ENCODE data around the gene FFAR2.
"Not testable (repeated sequence)": the region's sequence is repeated elsewhere in the genome, so short reads cannot be mapped to it uniquely, and the experiment has no call there.

FFAR2 gene

DNA sequence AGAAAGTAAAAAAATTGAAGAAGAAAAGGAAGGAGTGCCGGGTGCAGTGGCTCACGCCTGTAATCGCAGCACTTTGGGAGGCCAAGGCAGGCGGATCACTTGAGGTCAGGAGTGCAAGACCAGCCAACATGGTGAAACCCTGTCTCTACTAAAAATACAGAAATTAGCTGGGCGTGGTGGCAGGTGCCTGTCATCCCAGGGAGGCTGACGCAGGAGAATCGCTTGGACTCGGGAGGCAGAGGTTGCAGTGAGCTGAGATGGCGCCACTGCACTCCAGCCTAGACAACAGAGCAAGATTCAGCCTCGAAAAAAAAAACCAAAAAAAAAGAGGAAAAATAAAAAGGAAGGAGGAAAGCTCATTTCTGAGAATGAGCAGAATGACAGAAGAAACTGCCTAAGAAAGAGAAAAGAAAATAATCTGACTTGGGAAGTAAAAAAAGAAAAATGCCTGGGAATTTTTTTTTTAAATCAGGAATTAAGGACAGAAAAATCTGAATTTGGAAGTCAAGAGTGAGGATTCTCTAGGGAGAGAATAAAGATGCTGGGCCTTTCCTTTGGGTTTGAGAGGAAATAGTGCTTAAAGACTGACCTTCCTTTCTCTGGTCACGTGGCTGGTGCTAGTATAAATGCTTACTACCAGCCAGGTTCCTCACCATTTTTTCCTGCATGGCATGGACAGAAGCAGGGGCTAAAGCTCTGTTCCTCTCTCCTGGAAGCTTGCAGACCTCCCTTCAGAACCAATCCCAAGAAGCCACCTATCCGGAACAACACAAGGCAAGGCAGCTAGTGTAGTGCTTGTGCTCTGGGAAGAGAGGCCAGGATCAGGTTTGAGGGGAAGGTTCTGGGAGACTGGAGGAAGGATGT lies at the start of gene FFAR2:
TSS of gene FFAR2 (plus strand) at position 652 of the 864 bp plus-strand sequence. CDS start 1,458 bp downstream, outside the sequence.
- H3K36me3 ChIP-seq (ENCODE audit: insufficient read depth, low read length) = no peaks in the 10 kb centered on the region
- no peak within 1 kb of the TSS for H3K9ac ChIP-seq (ENCODE audit: low read depth, low read length)
- no peaks in the 10 kb centered on the region; the same call in 1 of the 2 replicates for H3K4me1 ChIP-seq (ENCODE audit: insufficient read depth, low read length)
- H3K9me3 ChIP-seq (ENCODE audit: control insufficient read depth, insufficient read depth, low read length) = no peaks in the 10 kb centered on the region

DNA sequence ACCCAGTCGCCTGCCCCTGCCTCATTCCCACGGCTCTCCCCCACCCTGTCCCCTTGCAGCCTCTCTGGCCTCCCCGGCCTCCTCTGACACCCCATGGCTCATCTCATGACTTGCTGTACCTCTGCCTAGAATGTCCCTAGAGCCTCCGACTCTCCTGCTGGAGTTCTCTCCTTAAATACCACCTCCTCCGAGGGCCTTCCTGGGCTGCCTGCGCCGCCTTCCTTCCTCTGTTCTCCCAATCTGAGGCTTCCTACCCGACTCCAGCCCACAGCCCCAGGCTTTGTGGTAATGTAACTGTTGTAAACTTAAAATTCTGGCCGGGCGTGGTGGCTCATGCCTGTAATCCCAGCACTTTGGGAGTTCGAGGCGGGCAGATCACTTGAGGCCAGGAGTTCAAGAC lies 49.5 kb upstream of the FFAR2 start:
- Histone ChIP-seq H3K4me1 (ENCODE audit: insufficient read depth, low read length) (peaks cover 6% of the 10 kb centered on the region; the same call in 1 of the 2 replicates), H3K9me3 (ENCODE audit: control insufficient read depth, insufficient read depth, low read length) (no peaks in the 10 kb centered on the region), H3K9ac (ENCODE audit: low read depth, low read length) (no peak overlapping the region), H3K36me3 (ENCODE audit: insufficient read depth, low read length) (no peaks in the 10 kb centered on the region)

DNA sequence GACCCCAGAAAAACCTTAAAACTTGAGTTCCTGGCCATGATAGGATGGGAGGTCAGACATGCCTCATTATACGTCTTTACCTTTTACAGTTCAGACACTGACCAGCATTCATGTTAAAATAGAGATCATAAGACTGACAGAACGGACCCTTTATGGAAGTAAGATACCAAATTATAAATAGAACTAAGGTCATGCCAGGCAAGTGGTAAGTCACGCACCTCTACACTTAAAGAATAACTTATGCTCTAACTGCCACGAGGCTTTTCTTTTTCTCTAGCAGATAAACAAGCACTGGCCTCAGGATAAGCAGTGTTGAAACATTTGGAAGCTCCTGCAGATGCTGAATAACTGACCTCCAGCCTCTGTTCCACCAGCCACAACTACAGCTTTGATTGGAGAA lies 48.8 kb upstream of the FFAR2 start:
- Histone ChIP-seq H3K36me3 (ENCODE audit: insufficient read depth, low read length) (no peaks in the 10 kb centered on the region), H3K4me1 (ENCODE audit: insufficient read depth, low read length) (peaks cover 6% of the 10 kb centered on the region; the same call in 1 of the 2 replicates), H3K9me3 (ENCODE audit: control insufficient read depth, insufficient read depth, low read length) (no peaks in the 10 kb centered on the region), H3K9ac (ENCODE audit: low read depth, low read length) (no peak overlapping the region)

DNA sequence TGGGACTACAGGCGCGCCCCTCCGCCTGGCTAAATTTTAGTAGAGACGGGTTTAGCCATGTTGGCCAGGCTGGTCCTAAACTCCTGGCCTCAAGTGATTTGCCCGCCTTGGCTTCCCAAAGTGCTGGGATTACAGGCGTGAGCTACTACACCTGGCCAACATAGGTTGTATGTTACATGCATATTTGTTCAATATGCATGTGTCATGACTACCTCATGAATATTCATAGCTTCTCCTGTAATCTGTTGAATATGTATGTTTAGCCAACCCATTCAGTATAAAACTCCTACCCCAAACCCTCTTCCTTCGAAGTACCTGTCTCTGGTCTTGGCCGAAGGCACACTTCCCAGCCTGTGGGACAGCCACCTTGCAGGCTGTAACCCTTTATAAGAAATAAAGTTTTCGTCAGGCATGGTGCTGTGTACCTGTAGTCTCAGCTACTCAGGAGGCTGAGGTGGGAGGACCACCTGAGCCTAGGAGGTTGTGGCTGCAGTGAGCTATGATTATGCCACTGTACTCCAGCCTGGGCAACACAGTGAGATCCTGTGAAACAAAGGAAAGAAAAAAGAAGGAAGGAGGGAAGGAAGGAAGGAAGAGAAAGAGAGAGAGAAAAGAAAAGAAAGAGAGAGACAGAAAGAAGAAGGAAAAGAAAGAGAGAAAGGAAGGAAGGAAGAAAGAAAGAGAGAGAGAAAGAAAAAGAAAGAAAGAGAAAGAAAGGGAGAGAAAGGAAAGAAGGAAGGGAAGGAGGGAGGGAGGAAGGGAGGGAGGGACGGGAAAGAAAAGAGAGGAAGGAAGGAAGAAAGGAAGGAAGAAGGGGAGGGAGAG lies 47.9 kb upstream of the FFAR2 start:
- Histone ChIP-seq H3K9me3 (ENCODE audit: control insufficient read depth, insufficient read depth, low read length) (no peaks in the 10 kb centered on the region), H3K4me1 (ENCODE audit: insufficient read depth, low read length) (peaks cover 6% of the 10 kb centered on the region), H3K9ac (ENCODE audit: low read depth, low read length) (no peak overlapping the region), H3K36me3 (ENCODE audit: insufficient read depth, low read length) (no peaks in the 10 kb centered on the region)

DNA sequence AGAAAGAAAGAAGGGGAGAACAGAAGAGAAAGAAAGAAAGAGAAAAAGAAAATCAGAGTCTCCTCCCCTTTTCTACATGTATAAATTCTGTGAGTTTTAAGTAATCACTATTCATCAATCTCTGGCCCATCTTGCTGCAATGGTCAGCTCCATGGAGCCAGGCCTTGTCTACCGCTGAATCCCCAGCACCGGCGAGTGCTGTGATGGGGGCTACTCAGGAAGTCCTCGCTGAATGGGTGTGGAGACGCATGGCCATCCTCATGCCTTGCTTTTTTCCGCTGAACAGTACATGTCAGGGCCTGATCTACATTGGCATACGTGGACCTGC lies 47.3 kb upstream of the FFAR2 start:
- Histone ChIP-seq H3K36me3 (ENCODE audit: insufficient read depth, low read length) (no peaks in the 10 kb centered on the region), H3K9ac (ENCODE audit: low read depth, low read length) (no peak overlapping the region), H3K4me1 (ENCODE audit: insufficient read depth, low read length) (peaks cover 3% of the 10 kb centered on the region), H3K9me3 (ENCODE audit: control insufficient read depth, insufficient read depth, low read length) (no peaks in the 10 kb centered on the region)

DNA sequence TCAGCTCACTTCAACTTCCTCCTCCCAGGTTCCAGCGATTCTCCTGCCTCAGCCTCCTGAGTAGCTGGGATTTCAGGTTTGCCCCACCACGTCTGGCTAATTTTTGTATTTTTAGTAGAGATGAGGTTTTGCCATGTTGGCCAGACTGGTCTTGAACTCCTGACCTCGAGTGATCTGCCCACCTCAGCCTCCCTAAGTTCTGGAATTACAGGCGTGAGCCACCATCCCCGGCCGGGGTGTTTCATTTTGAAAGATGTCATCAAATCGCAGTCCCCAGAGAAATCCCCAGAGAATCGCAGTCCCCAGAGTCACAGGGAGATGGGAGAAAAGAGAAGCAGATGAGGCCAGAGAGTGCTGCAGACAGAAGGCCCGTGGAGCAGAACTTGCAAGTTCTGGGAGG lies 46.6 kb upstream of the FFAR2 start:
- not testable (repeated sequence) for H3K36me3 ChIP-seq (ENCODE audit: insufficient read depth, low read length); H3K9me3 ChIP-seq (ENCODE audit: control insufficient read depth, insufficient read depth, low read length); H3K4me1 ChIP-seq (ENCODE audit: insufficient read depth, low read length); H3K9ac ChIP-seq (ENCODE audit: low read depth, low read length)

DNA sequence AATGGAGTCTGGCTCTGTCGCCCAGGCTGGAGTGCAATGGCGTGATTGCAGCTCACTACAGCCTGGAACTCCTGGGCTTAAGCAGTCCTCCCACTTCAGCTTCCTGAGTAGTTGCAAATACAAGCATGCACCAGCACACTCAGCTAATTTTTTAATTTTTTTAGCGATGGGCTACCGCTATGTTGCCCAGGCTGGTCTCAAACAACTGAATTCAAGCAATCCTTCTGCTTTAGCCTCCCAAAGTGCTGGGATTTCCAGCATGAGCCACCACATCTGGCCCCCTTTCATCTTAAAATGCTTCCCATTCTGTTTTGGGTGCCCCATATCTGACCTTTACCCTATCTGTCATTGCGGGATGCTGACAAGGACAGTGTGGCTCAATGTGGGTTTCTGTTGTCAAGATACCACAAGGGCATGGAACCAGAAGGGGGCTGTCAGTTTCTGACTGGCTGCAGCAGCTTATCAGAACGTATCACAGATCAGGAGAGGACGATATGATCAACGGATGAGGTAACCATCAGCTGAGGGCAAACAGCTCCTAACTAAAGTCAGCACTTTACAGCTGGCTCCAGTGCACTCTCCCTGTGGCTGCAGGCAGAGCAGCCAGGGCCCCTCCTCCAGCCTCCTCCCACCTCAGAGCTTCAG lies 44.8 kb upstream of the FFAR2 start:
- H3K9ac ChIP-seq (ENCODE audit: low read depth, low read length) = no peak overlapping the region
- H3K4me1 ChIP-seq (ENCODE audit: insufficient read depth, low read length) = no peaks in the 10 kb centered on the region; the same call in 1 of the 2 replicates
- H3K9me3 ChIP-seq (ENCODE audit: control insufficient read depth, insufficient read depth, low read length) = no peaks in the 10 kb centered on the region
- no peaks in the 10 kb centered on the region for H3K36me3 ChIP-seq (ENCODE audit: insufficient read depth, low read length)

GRCh38 chr19:35404879-35405622 lies 43.0 kb upstream of the FFAR2 start:
- no peak overlapping the region for H3K9ac ChIP-seq (ENCODE audit: low read depth, low read length)
- no peaks in the 10 kb centered on the region; the same call in 1 of the 2 replicates for H3K4me1 ChIP-seq (ENCODE audit: insufficient read depth, low read length)
- H3K36me3 ChIP-seq (ENCODE audit: insufficient read depth, low read length) = no peaks in the 10 kb centered on the region
- H3K9me3 ChIP-seq (ENCODE audit: control insufficient read depth, insufficient read depth, low read length) = no peaks in the 10 kb centered on the region

DNA sequence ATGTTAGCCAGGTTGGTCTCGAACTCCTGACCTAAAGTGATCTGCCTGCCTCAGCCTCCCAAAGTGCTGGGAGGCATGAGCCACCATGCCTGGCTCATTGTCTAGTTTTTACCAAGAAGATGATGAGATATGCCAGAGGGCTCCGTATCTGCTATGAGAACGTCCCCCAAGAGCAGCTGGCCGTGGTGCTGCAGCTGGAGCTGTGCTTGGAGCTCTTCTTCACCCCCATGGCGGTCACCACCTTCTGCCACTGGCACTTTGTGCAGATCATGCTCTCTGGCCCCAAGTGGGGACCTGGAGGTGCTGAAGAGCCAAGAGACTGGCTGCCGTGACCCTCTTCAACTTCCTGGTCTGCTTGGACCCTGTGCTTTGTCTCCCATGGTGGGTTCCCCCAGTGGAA lies 40.4 kb upstream of the FFAR2 start:
- Histone ChIP-seq H3K36me3 (ENCODE audit: insufficient read depth, low read length) (no peaks in the 10 kb centered on the region), H3K4me1 (ENCODE audit: insufficient read depth, low read length) (no peaks in the 10 kb centered on the region; the same call in 1 of the 2 replicates), H3K9ac (ENCODE audit: low read depth, low read length) (no peak overlapping the region), H3K9me3 (ENCODE audit: control insufficient read depth, insufficient read depth, low read length) (no peaks in the 10 kb centered on the region)

DNA sequence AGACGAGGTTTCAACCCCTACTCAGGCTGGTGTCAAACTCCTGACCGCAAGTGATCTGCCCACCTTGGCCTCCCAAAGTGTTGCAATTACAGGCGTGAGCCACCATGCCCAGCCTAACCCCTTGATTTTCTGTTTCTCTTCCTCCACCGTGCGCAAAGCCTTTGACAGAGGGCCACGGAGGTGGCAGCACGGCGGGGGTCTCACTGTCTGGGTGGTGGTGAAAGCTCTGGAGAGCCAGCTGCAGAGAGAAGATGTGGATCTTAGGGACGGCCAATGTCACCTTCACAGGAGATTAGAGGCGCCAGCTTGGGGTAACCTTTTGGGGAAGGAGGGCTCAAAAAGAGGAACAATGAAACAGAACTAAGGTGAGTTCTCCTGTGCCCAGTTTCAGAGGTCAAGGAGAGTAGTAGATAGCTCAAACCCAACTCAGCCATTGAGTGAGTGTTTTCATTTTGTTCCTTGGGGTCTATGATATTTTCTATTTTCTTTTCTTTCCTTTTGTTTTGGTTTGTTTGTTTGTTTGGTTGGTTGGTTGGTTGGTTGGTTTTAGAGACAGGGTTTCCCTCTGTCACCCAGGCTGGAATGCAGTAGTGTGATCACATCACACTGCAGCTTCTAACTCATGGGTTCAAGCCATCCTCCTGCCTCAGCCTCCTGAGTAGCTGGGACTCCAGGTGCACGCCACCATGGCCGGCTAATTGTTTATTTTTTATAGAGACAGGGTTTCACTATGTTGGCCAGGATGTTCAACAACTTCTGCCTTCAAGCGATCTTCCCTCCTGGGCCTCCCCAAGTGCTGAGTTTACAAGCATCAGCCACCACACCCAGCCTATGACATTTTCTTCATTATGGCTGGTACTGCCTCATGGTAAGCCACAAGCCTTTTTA lies 39.5 kb upstream of the FFAR2 start:
- Histone ChIP-seq H3K4me1 (ENCODE audit: insufficient read depth, low read length) (no peaks in the 10 kb centered on the region; the same call in 1 of the 2 replicates), H3K9me3 (ENCODE audit: control insufficient read depth, insufficient read depth, low read length) (no peaks in the 10 kb centered on the region), H3K9ac (ENCODE audit: low read depth, low read length) (no peak overlapping the region), H3K36me3 (ENCODE audit: insufficient read depth, low read length) (no peaks in the 10 kb centered on the region)

DNA sequence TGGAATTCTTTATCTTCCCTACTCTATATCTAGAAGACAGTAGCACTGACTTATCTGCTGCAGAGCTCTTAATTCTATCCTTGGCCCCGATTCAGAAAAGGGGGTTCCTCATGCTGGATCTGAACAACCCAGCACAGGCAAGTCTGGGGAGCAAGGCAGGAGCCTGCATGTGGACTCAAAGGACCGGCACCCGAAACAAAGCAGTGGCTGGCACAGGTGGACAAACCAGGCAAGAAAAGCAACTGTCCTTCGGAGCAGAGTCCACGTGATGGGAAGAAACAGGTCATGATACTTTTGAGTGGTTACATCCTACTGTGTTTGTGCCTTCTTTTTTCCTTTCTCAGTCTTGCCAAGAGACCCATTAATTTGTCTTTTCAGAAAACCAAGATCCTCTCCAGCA lies 38.9 kb upstream of the FFAR2 start:
- H3K4me1 ChIP-seq (ENCODE audit: insufficient read depth, low read length) = no peaks in the 10 kb centered on the region; the same call in 1 of the 2 replicates
- no peaks in the 10 kb centered on the region for H3K9me3 ChIP-seq (ENCODE audit: control insufficient read depth, insufficient read depth, low read length)
- no peaks in the 10 kb centered on the region for H3K36me3 ChIP-seq (ENCODE audit: insufficient read depth, low read length)
- no peak overlapping the region for H3K9ac ChIP-seq (ENCODE audit: low read depth, low read length)

GRCh38 chr19:35410487-35410886 lies 37.6 kb upstream of the FFAR2 start:
- no peak overlapping the region for H3K9ac ChIP-seq (ENCODE audit: low read depth, low read length)
- no peaks in the 10 kb centered on the region for H3K9me3 ChIP-seq (ENCODE audit: control insufficient read depth, insufficient read depth, low read length)
- H3K4me1 ChIP-seq (ENCODE audit: insufficient read depth, low read length) = no peaks in the 10 kb centered on the region
- H3K36me3 ChIP-seq (ENCODE audit: insufficient read depth, low read length) = no peaks in the 10 kb centered on the region

DNA sequence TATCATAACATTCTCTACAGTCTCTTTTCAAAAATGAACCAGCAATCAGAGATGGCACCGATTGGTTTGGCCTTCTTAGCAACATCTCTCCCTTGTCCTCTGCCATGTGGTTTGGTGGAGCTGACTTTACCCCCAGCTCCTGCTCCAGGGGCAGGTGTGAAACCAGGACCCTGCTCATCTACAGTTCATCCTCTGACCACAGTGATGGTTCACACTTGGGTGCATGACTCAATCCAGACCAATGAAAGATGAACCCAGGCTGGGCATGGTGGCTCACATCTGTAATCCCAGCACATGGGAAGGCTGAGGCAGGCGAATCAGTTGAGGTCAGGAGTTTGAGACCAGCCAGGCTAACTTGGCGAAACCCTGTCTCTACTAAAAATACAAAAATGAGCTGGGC lies 33.6 kb upstream of the FFAR2 start:
- Histone ChIP-seq H3K36me3 (ENCODE audit: insufficient read depth, low read length) (no peaks in the 10 kb centered on the region), H3K4me1 (ENCODE audit: insufficient read depth, low read length) (no peaks in the 10 kb centered on the region), H3K9me3 (ENCODE audit: control insufficient read depth, insufficient read depth, low read length) (no peaks in the 10 kb centered on the region), H3K9ac (ENCODE audit: low read depth, low read length) (no peak overlapping the region)
